HepG2 (cell line): ENCODE results near the gene INSR. TPM values are rescaled to one million over a fixed set of nuclear protein-coding genes. Genes with fewer than 3 reads are reported as not detected.

Experiments
- AFF4 ChIP-seq: sonication (generic); formaldehyde crosslinking; IDR thresholded peaks from 2 replicates; pipeline ENCODE4 v1.4.0; 2020; ENCODE audit warnings: missing genetic modification reagents
- HMGXB3 ChIP-seq: sonication (generic); formaldehyde crosslinking; IDR thresholded peaks from 2 replicates; pipeline ENCODE4 v1.4.0; 2020; ENCODE audit warnings: missing genetic modification reagents, borderline replicate concordance
- IRF1 ChIP-seq: sonication (generic); formaldehyde crosslinking; IDR thresholded peaks from 2 replicates; pipeline ENCODE4 v1.4.0; 2020; ENCODE audit warnings: low read depth, mild to moderate bottlenecking, missing genetic modification reagents
- MAZ ChIP-seq, 2 experiments: sonication (generic) in 1 of 2; formaldehyde crosslinking in 1 of 2; IDR thresholded peaks; 2 replicates each; pipeline versions ENCODE4 v1.5.0 to v1.6.1; 2012 to 2020; ENCODE audit warnings: low read depth in 2 of 2, mild to moderate bottlenecking in 2 of 2, borderline replicate concordance in 1 of 2, improper control_type of control experiment in 1 of 2, low read length in 1 of 2, missing genetic modification reagents in 1 of 2, moderate library complexity in 1 of 2
- PPARG ChIP-seq: conservative IDR thresholded peaks from 2 replicates; pipeline ENCODE4 v1.6.1; 2016; ENCODE audit warnings: missing biosample characterization, missing genetic modification reagents
- SIX4 ChIP-seq: sonication (generic); formaldehyde crosslinking; IDR thresholded peaks from 2 replicates; pipeline ENCODE4 v1.4.0; 2020; ENCODE audit warnings: missing genetic modification reagents
- SKI ChIP-seq: fragments of 450-650 bp; IDR thresholded peaks from one replicate; pipeline ENCODE4 v1.6.1; 2018; ENCODE audit warnings: mild to moderate bottlenecking; ENCODE audit not compliant: partially characterized antibody
- SPEN ChIP-seq: sonication (generic); formaldehyde crosslinking; IDR thresholded peaks from 2 replicates; pipeline ENCODE4 v1.5.1; 2020; ENCODE audit warnings: low read depth, mild to moderate bottlenecking, missing genetic modification reagents
- SUZ12 ChIP-seq: fragments of 150-350 bp; IDR thresholded peaks from 2 replicates; pipeline ENCODE4 v1.6.1; 2014; ENCODE audit warnings: low read depth, low read length
- USF2 ChIP-seq, 2 experiments: sonication (generic) in 1 of 2; formaldehyde crosslinking in 1 of 2; IDR thresholded peaks; 2 replicates each; pipeline versions ENCODE4 v1.5.1 to v1.6.1; 2011 to 2020; ENCODE audit warnings: borderline replicate concordance in 1 of 2, low read depth in 1 of 2, low read length in 1 of 2, mild to moderate bottlenecking in 1 of 2, missing genetic modification reagents in 1 of 2, moderate library complexity in 1 of 2
- ZC3H13 ChIP-seq: sonication (generic); formaldehyde crosslinking; IDR thresholded peaks from 2 replicates; pipeline ENCODE4 v1.8.1; 2023; ENCODE audit warnings: mild to moderate bottlenecking, missing genetic modification reagents, moderate library complexity
- ZNF160 ChIP-seq: sonication (generic); formaldehyde crosslinking; IDR thresholded peaks from 2 replicates; pipeline ENCODE4 v1.8.0; 2022; ENCODE audit warnings: mild to moderate bottlenecking, inconsistent platforms, missing genetic modification reagents
- ZNF598 ChIP-seq: sonication (generic); formaldehyde crosslinking; IDR thresholded peaks from 2 replicates; pipeline ENCODE4 v1.5.1; 2020; ENCODE audit warnings: mild to moderate bottlenecking, missing genetic modification reagents, borderline replicate concordance
- ZNF644 ChIP-seq: IDR thresholded peaks from 2 replicates; pipeline ENCODE4 v1.6.1; 2016; ENCODE audit warnings: low read depth
- ZNF7 ChIP-seq: IDR thresholded peaks from 2 replicates; pipeline ENCODE4 v1.6.1; 2016; ENCODE audit warnings: missing biosample characterization, missing genetic modification reagents
- ZZZ3 ChIP-seq: sonication (generic); formaldehyde crosslinking; IDR thresholded peaks from 2 replicates; pipeline ENCODE4 v1.4.0; 2020; ENCODE audit warnings: missing genetic modification reagents, mild to moderate bottlenecking, borderline replicate concordance
- polyA plus RNA-seq, 8 experiments: library from polyadenylated mRNA; depleted of rRNA in 3 of 8; stranded (reverse) in 7 of 8; unstranded in 1 of 8; fragments of >200 nt; fragmentation: Illumina TruSeq in 4 of 8; extraction: Trizol in 4 of 8; gene quantifications; 2 replicates each; pipeline versions ENCODE4 v1.2.1 to v1.2.3, GENCODE V29; 2011 to 2016; ENCODE audit warnings: low read depth in 4 of 8, missing spikeins in 1 of 8, mixed read lengths in 1 of 8; ENCODE audit not compliant: insufficient read depth in 1 of 8
- total RNA-seq, 5 experiments: library from RNA; depleted of rRNA; stranded (reverse); fragments of >200 nt; fragmentation: Illumina TruSeq; extraction: Trizol; gene quantifications; 2 replicates each; pipeline ENCODE4 v1.2.3, GENCODE V29; 2016; ENCODE audit warnings: low read depth in 1 of 5

Gene INSR
- total and polyA plus RNA-seq, 2 of the 13 experiments (the other 11 are each of a cell fraction or from before 2014, with no cell fraction given), result 24.2 to 29.8 TPM

GRCh38 chr19:7292950-7293761 lies 1.1 kb downstream of the INSR start (continued):
- TF ChIP-seq HMGXB3, result no peak
- TF ChIP-seq USF2 (IDR thresholded peaks at IDR 0.05; ENCODE audit: low read depth, low read length), result no peak
- no peak for TF ChIP-seq USF2 (CRISPR knock-in tag; IDR thresholded peaks at IDR 0.05; ENCODE audit: borderline replicate concordance)
- TF ChIP-seq ZNF7 (CRISPR knock-in tag), result no peak
- no peak for TF ChIP-seq AFF4
- TF ChIP-seq MAZ (IDR thresholded peaks at IDR 0.05; ENCODE audit: borderline replicate concordance, low read depth, low read length), result no peak
- TF ChIP-seq MAZ (CRISPR knock-in tag; IDR thresholded peaks at IDR 0.05; ENCODE audit: low read depth), result no peak; the same call in 1 of the 2 replicates
- peak; percentile 39; the same call in 1 of the 2 replicates for TF ChIP-seq SPEN (CRISPR knock-in tag)
- peak; percentile 70 for TF ChIP-seq SKI
- no peak for TF ChIP-seq SUZ12
- TF ChIP-seq ZNF598 (CRISPR knock-in tag), result peak; percentile 35; the same call in 1 of the 2 replicates
- TF ChIP-seq IRF1 (CRISPR knock-in tag), result 0 out of 2 replicates have a peak, but pooled peaks have one; percentile 47
- no peak for TF ChIP-seq ZNF644 (CRISPR knock-in tag)
- peak; percentile 92 for TF ChIP-seq PPARG (CRISPR knock-in tag)
- no peak for TF ChIP-seq ZZZ3
- TF ChIP-seq SIX4 (CRISPR knock-in tag), result no peak
- no peak for TF ChIP-seq ZC3H13 (CRISPR knock-in tag)
- TF ChIP-seq ZNF160 (CRISPR knock-in tag), result peak; percentile 33; the same call in 1 of the 2 replicates
